T-helper 2 cell treated with Interferon-gamma antibody and Interleukin-4, amounts not matched to agents 5 μg/mL and 100 μg/mL, for 36 hours (primary cell): ENCODE data around the gene GALNT17.
"Not testable (repeated sequence)": the region's sequence is repeated elsewhere in the genome, so short reads cannot be mapped to it uniquely, and the experiment has no call there.

Source experiments
- DNase-seq: peaks from one replicate; pipeline ENCODE4 v3.0.0; 2021; ENCODE audit warnings: low spot score
- H3K27ac Mint-ChIP-seq: one replicate; pipeline ENCODE4 v1.8.0; 2021; ENCODE audit warnings: mild to moderate bottlenecking, mixed read lengths
- H3K27me3 Mint-ChIP-seq: one replicate; pipeline ENCODE4 v1.8.0; 2021; ENCODE audit warnings: low read depth, mixed read lengths
- H3K36me3 Mint-ChIP-seq: one replicate; pipeline ENCODE4 v1.8.0; 2021; ENCODE audit warnings: low read depth, mixed read lengths
- H3K4me1 Mint-ChIP-seq: one replicate; pipeline ENCODE4 v1.8.0; 2021; ENCODE audit warnings: low read depth, mixed read lengths
- H3K4me3 Mint-ChIP-seq: one replicate; pipeline ENCODE4 v1.8.0; 2022; ENCODE audit warnings: mild to moderate bottlenecking, moderate library complexity, mixed read lengths
- H3K9me3 Mint-ChIP-seq: one replicate; pipeline ENCODE4 v1.8.0; 2021; ENCODE audit warnings: mixed read lengths

Gene GALNT17

GRCh38 chr7:71229699-71230098 lies 97.8 kb downstream of the GALNT17 start:
- no peak for DNase-seq
- Mint-ChIP-seq H3K36me3 (no peaks in the 10 kb centered on the region), H3K9me3 (peaks cover 61% of the 10 kb centered on the region), H3K27me3 (no peaks in the 10 kb centered on the region), H3K4me3 (no peak overlapping the region), H3K27ac (no peak overlapping the region), H3K4me1 (no peaks in the 10 kb centered on the region)

GRCh38 chr7:71235253-71235652 lies 103.3 kb downstream of the GALNT17 start:
- no peaks in the 10 kb centered on the region for H3K36me3 Mint-ChIP-seq
- no peaks in the 10 kb centered on the region for H3K4me1 Mint-ChIP-seq
- H3K27ac Mint-ChIP-seq = no peak overlapping the region
- DNase-seq = no peak
- H3K27me3 Mint-ChIP-seq = no peaks in the 10 kb centered on the region
- H3K4me3 Mint-ChIP-seq = no peak overlapping the region
- peaks cover 65% of the 10 kb centered on the region for H3K9me3 Mint-ChIP-seq

- no peaks in the 10 kb centered on the region for H3K27me3 Mint-ChIP-seq
- no peaks in the 10 kb centered on the region for H3K4me1 Mint-ChIP-seq
- H3K27ac Mint-ChIP-seq = no peak overlapping the region
- no peaks in the 10 kb centered on the region for H3K36me3 Mint-ChIP-seq
- no peak for DNase-seq
- peaks cover 56% of the 10 kb centered on the region for H3K9me3 Mint-ChIP-seq
- no peak overlapping the region for H3K4me3 Mint-ChIP-seq
Measured at GRCh38 chr7:71236230-71237105, 104.5 kb downstream of the GALNT17 start.

- peaks cover 45% of the 10 kb centered on the region for H3K9me3 Mint-ChIP-seq
- H3K36me3 Mint-ChIP-seq = no peaks in the 10 kb centered on the region
- DNase-seq = no peak
- H3K27me3 Mint-ChIP-seq = no peaks in the 10 kb centered on the region
- H3K27ac Mint-ChIP-seq = no peak overlapping the region
- H3K4me3 Mint-ChIP-seq = no peak overlapping the region
- no peaks in the 10 kb centered on the region for H3K4me1 Mint-ChIP-seq
Measured at GRCh38 chr7:71237945-71238344, 106.0 kb downstream of the GALNT17 start.

GRCh38 chr7:71238581-71239295 lies 106.8 kb downstream of the GALNT17 start:
- H3K9me3 Mint-ChIP-seq = peaks cover 48% of the 10 kb centered on the region
- H3K27me3 Mint-ChIP-seq = no peaks in the 10 kb centered on the region
- no peaks in the 10 kb centered on the region for H3K36me3 Mint-ChIP-seq
- H3K27ac Mint-ChIP-seq = no peak overlapping the region
- DNase-seq = no peak
- no peaks in the 10 kb centered on the region for H3K4me1 Mint-ChIP-seq
- no peak overlapping the region for H3K4me3 Mint-ChIP-seq

- no peaks in the 10 kb centered on the region for H3K27me3 Mint-ChIP-seq
- H3K4me3 Mint-ChIP-seq = no peak overlapping the region
- no peaks in the 10 kb centered on the region for H3K36me3 Mint-ChIP-seq
- no peak for DNase-seq
- no peak overlapping the region for H3K27ac Mint-ChIP-seq
- peaks cover 47% of the 10 kb centered on the region for H3K9me3 Mint-ChIP-seq
- H3K4me1 Mint-ChIP-seq = no peaks in the 10 kb centered on the region
Measured at GRCh38 chr7:71239586-71240268, 107.8 kb downstream of the GALNT17 start.

GRCh38 chr7:71243736-71244410 lies 111.9 kb downstream of the GALNT17 start:
- Mint-ChIP-seq H3K4me3 (no peak overlapping the region), H3K36me3 (no peaks in the 10 kb centered on the region), H3K27ac (no peak overlapping the region), H3K9me3 (peaks cover 38% of the 10 kb centered on the region), H3K27me3 (no peaks in the 10 kb centered on the region), H3K4me1 (no peaks in the 10 kb centered on the region)
- DNase-seq = no peak

- no peak overlapping the region for H3K27ac Mint-ChIP-seq
- peaks cover 37% of the 10 kb centered on the region for H3K9me3 Mint-ChIP-seq
- no peaks in the 10 kb centered on the region for H3K4me1 Mint-ChIP-seq
- no peak for DNase-seq
- no peak overlapping the region for H3K4me3 Mint-ChIP-seq
- no peaks in the 10 kb centered on the region for H3K27me3 Mint-ChIP-seq
- no peaks in the 10 kb centered on the region for H3K36me3 Mint-ChIP-seq
Measured at GRCh38 chr7:71245038-71245437, 113.1 kb downstream of the GALNT17 start.

GRCh38 chr7:71251706-71252105 lies 119.8 kb downstream of the GALNT17 start:
- Mint-ChIP-seq H3K27ac (no peak overlapping the region), H3K9me3 (peaks cover 64% of the 10 kb centered on the region), H3K4me3 (no peak overlapping the region), H3K36me3 (no peaks in the 10 kb centered on the region), H3K27me3 (no peaks in the 10 kb centered on the region), H3K4me1 (no peaks in the 10 kb centered on the region)
- no peak for DNase-seq

GRCh38 chr7:71254751-71255150 lies 122.8 kb downstream of the GALNT17 start:
- H3K4me3 Mint-ChIP-seq = no peak overlapping the region
- H3K27ac Mint-ChIP-seq = no peak overlapping the region
- H3K9me3 Mint-ChIP-seq = peaks cover 63% of the 10 kb centered on the region
- no peaks in the 10 kb centered on the region for H3K36me3 Mint-ChIP-seq
- DNase-seq = no peak
- no peaks in the 10 kb centered on the region for H3K4me1 Mint-ChIP-seq
- H3K27me3 Mint-ChIP-seq = no peaks in the 10 kb centered on the region

GRCh38 chr7:71255537-71256178 lies 123.7 kb downstream of the GALNT17 start:
- H3K36me3 Mint-ChIP-seq = no peaks in the 10 kb centered on the region
- no peaks in the 10 kb centered on the region for H3K27me3 Mint-ChIP-seq
- H3K4me3 Mint-ChIP-seq = no peak overlapping the region
- peaks cover 60% of the 10 kb centered on the region for H3K9me3 Mint-ChIP-seq
- no peak overlapping the region for H3K27ac Mint-ChIP-seq
- H3K4me1 Mint-ChIP-seq = no peaks in the 10 kb centered on the region
- no peak for DNase-seq

- Mint-ChIP-seq H3K4me1 (no peaks in the 10 kb centered on the region), H3K9me3 (peaks cover 40% of the 10 kb centered on the region), H3K27me3 (no peaks in the 10 kb centered on the region), H3K4me3 (no peak overlapping the region), H3K27ac (no peak overlapping the region), H3K36me3 (no peaks in the 10 kb centered on the region)
- DNase-seq = no peak
Measured at GRCh38 chr7:71261066-71261465, 129.1 kb downstream of the GALNT17 start.

GRCh38 chr7:71262834-71263233 lies 130.9 kb downstream of the GALNT17 start:
- not testable (repeated sequence) for H3K36me3 Mint-ChIP-seq, H3K4me1 Mint-ChIP-seq, H3K4me3 Mint-ChIP-seq, H3K27me3 Mint-ChIP-seq, H3K27ac Mint-ChIP-seq, DNase-seq
- peaks cover 45% of the 10 kb centered on the region for H3K9me3 Mint-ChIP-seq
